ENCODE measurements around the gene CCDC91.

DNA sequence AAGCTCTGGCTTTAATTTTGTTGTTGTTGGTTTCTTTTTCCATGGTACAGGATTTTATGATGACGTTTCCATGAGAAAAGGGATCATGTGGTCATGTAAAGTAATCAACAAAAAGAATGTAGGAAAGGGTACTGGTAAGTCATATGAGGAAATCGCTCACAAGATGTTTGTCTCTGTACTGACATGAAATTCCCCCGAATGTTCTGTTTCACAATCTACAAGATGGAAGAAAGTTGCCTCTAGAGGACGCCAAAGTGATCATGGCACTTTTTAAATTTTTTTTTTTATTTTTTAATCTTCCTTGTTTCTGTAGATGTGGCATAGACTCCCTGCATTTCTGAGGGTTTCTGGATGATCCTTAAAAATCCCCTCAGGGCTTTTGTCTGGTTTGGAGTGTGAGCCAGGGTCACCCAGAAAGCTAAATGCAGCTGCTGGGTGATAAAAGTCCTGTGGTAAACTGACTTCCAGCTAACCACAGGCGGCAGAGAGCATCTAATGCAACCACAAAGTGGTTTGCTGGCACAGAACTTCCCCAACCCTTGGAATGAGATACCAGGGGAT is 393.5 kb downstream of the CCDC91 start:
- TF ChIP-seq POLR2A (IDR thresholded peaks at IDR 0.05) (no peak), POLR2AphosphoS5 (IDR thresholded peaks at IDR 0.05) (no peak)
- TF ChIP-seq, protein P1, sequence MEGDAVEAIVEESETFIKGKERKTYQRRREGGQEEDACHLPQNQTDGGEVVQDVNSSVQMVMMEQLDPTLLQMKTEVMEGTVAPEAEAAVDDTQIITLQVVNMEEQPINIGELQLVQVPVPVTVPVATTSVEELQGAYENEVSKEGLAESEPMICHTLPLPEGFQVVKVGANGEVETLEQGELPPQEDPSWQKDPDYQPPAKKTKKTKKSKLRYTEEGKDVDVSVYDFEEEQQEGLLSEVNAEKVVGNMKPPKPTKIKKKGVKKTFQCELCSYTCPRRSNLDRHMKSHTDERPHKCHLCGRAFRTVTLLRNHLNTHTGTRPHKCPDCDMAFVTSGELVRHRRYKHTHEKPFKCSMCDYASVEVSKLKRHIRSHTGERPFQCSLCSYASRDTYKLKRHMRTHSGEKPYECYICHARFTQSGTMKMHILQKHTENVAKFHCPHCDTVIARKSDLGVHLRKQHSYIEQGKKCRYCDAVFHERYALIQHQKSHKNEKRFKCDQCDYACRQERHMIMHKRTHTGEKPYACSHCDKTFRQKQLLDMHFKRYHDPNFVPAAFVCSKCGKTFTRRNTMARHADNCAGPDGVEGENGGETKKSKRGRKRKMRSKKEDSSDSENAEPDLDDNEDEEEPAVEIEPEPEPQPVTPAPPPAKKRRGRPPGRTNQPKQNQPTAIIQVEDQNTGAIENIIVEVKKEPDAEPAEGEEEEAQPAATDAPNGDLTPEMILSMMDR (IDR thresholded peaks at IDR 0.05), result no peak
